Thyroid gland (tissue), 4 donors: ENCODE measurements around the gene ASCC3. TPM values are rescaled to one million over a fixed set of nuclear protein-coding genes. Genes with fewer than 3 reads are reported as not detected.
"Not testable (repeated sequence)": the region's sequence is repeated elsewhere in the genome, so short reads cannot be mapped to it uniquely, and the experiment has no call there.

Experiments
- DNase-seq, 2 donors: peaks; one replicate each; pipeline ENCODE4 v3.0.0-alpha.2; 2019
- H3K27ac ChIP-seq, 3 donors: fragments of 200-600 bp; sonication (generic); 1 replicate in 2 of 3; 2 replicates in 1 of 3; pipeline ENCODE4 v1.5.1; 2016 to 2019; ENCODE audit warnings: mild to moderate bottlenecking in 1 of 3, moderate library complexity in 1 of 3
- H3K27me3 ChIP-seq: fragments of 200-600 bp; sonication (generic); one replicate; pipeline ENCODE4 v1.5.1; 2019
- H3K36me3 ChIP-seq, 2 donors: fragments of 200-600 bp; sonication (generic); one replicate each; pipeline ENCODE4 v1.5.1; 2016 to 2019
- H3K4me1 ChIP-seq, 2 donors: fragments of 200-600 bp; sonication (generic); one replicate each; pipeline ENCODE4 v1.5.1; 2017 to 2019
- H3K4me3 ChIP-seq, 3 donors: fragments of 200-600 bp; sonication (generic); replicated peaks in 1 of 3; 1 replicate in 2 of 3; 2 replicates in 1 of 3; pipeline ENCODE4 v1.5.1; 2016; ENCODE audit warnings: mild to moderate bottlenecking in 1 of 3
- H3K9me3 ChIP-seq: fragments of 200-600 bp; sonication (generic); one replicate; pipeline ENCODE4 v1.5.1; 2017
- CTCF ChIP-seq, 6 experiments: fragments of 200-600 bp in 3 of 6; fragments of 450-650 bp in 3 of 6; sonication (generic) in 3 of 6; IDR thresholded peaks; one replicate each; pipeline ENCODE4 v1.5.1; 2016 to 2019; ENCODE audit warnings: antibody characterized with exemption in 6 of 6, mild to moderate bottlenecking in 2 of 6, inconsistent platforms in 1 of 6, moderate library complexity in 1 of 6
- POLR2A ChIP-seq, 2 donors: fragments of 450-650 bp; IDR thresholded peaks; one replicate each; pipeline ENCODE4 v1.6.1; 2017; ENCODE audit warnings: antibody characterized with exemption in 2 of 2, mild to moderate bottlenecking in 2 of 2, moderate library complexity in 1 of 2
- WGBS, 2 donors: methylation state at CpG; one replicate each; pipeline ENCODE4 v1.1.5; 2017; 5-methylcytosine and 5-hydroxymethylcytosine counted together
- intact Hi-C: fragments of 100-400 bp; cut with DNase I; formaldehyde crosslinking; loops from one replicate; pipeline ENCODE4 v1.15.1; 2023
- total RNA-seq, 4 donors: library from RNA; depleted of rRNA; stranded (reverse); fragments of >200 nt; gene quantifications; one replicate each; pipeline ENCODE4 v1.2.3, GENCODE V29; 2016

The ASCC3 gene
- total RNA-seq, 4 donors from 2014 or later: 27.3 to 40.1 (median 33.8) TPM

- no peak for DNase-seq
- TF ChIP-seq CTCF (IDR thresholded peaks at IDR 0.05): no peak
- no peak for TF ChIP-seq POLR2A (IDR thresholded peaks at IDR 0.05)
- 94 to 95% methylated on average over 5 of the region's 5 CpGs for WGBS, 2 donors
- H3K4me1 ChIP-seq: no peaks in the 10 kb centered on the region
- no peaks in the 10 kb centered on the region for H3K9me3 ChIP-seq
- no peaks in the 10 kb centered on the region for H3K36me3 ChIP-seq
- H3K4me3 ChIP-seq: no peak overlapping the region
- intact Hi-C loops: no loop called here
- H3K27me3 ChIP-seq: no peaks in the 10 kb centered on the region
- H3K27ac ChIP-seq: no peak overlapping the region
These were observed 47.1 kb downstream of the ASCC3 start for GRCh38 chr6:100833972-100834574.

GRCh38 chr6:100829077-100829595, 52.0 kb downstream of the ASCC3 start:
- DNase-seq, intact Hi-C loops: not testable (repeated sequence)
- 97 to 99% methylated on average over 8 to 17 of the region's 27 CpGs for whole genome bisulfite sequencing, 2 donors

GRCh38 chr6:100823041-100823440, 58.1 kb downstream of the ASCC3 start:
- Histone ChIP-seq H3K27ac (no peak overlapping the region), H3K4me1 (no peaks in the 10 kb centered on the region), H3K27me3 (no peaks in the 10 kb centered on the region), H3K9me3 (no peaks in the 10 kb centered on the region), H3K36me3 (no peaks in the 10 kb centered on the region), H3K4me3 (no peak overlapping the region)
- 93 to 96% methylated on average over 5 of the region's 5 CpGs for WGBS, 2 donors
- TF ChIP-seq CTCF (IDR thresholded peaks at IDR 0.05) (no peak), POLR2A (IDR thresholded peaks at IDR 0.05) (no peak)
- intact Hi-C loops: no loop called here
- no peak for DNase-seq

More at GRCh38 chr6:100829077-100829595, 52.0 kb downstream of the ASCC3 start:
- H3K9me3 ChIP-seq, H3K27me3 ChIP-seq, H3K4me1 ChIP-seq, H3K36me3 ChIP-seq, H3K27ac ChIP-seq, H3K4me3 ChIP-seq: not testable (repeated sequence)

GRCh38 chr6:100818066-100818465, 63.1 kb downstream of the ASCC3 start:
- 79 to 80% methylated on average over 2 of the region's 2 CpGs for WGBS, 2 donors
- intact Hi-C loops: no loop called here
- no peaks in the 10 kb centered on the region for H3K9me3 ChIP-seq
- no peak overlapping the region for H3K4me3 ChIP-seq
- no peak for DNase-seq
- H3K27ac ChIP-seq: no peak overlapping the region
- no peaks in the 10 kb centered on the region for H3K4me1 ChIP-seq
- no peaks in the 10 kb centered on the region for H3K36me3 ChIP-seq
- TF ChIP-seq CTCF (IDR thresholded peaks at IDR 0.05): no peak
- no peaks in the 10 kb centered on the region for H3K27me3 ChIP-seq

GRCh38 chr6:100810015-100810414, 71.1 kb downstream of the ASCC3 start:
- DNase-seq: no peak
- no peak overlapping the region for H3K4me3 ChIP-seq
- 93 to 97% methylated on average over 2 of the region's 2 CpGs for WGBS, 2 donors

More at GRCh38 chr6:100810015-100810414, 71.1 kb downstream of the ASCC3 start:
- intact Hi-C loops: no loop called here
- Histone ChIP-seq H3K27me3 (no peaks in the 10 kb centered on the region), H3K9me3 (no peaks in the 10 kb centered on the region), H3K36me3 (no peaks in the 10 kb centered on the region), H3K27ac (no peak overlapping the region), H3K4me1 (no peaks in the 10 kb centered on the region)
- TF ChIP-seq CTCF (IDR thresholded peaks at IDR 0.05) (no peak), POLR2A (IDR thresholded peaks at IDR 0.05) (no peak)
